Kidney (tissue), 14 donors: ENCODE results near the gene HYCC1. TPM values are rescaled to one million over a fixed set of nuclear protein-coding genes. Genes with fewer than 3 reads are reported as not detected.
A peak's percentile ranks its signal among the peaks of the same experiment; 100 is the strongest.
"Not testable (repeated sequence)": the region's sequence is repeated elsewhere in the genome, so short reads cannot be mapped to it uniquely, and the experiment has no call there.

Experiments used
- DNase-seq, 5 donors: peaks; one replicate each; pipeline ENCODE4 v3.0.0-alpha.2; 2013 to 2020
- FAIRE-seq: peaks from 2 replicates; lab custom pipeline; 2012; peaks lifted over from hg19 to GRCh38; lab: Jason Lieb, UNC
- H3K27ac ChIP-seq, 2 donors: one replicate each; pipeline ENCODE4 v1.7.0; 2013; ENCODE audit warnings: low read depth in 2 of 2, low read length in 2 of 2, inconsistent platforms in 1 of 2
- H3K27me3 ChIP-seq: one replicate; pipeline ENCODE4 v1.7.1; 2013; ENCODE audit warnings: low read length, inconsistent platforms; ENCODE audit not compliant: control insufficient read depth, insufficient read depth
- H3K36me3 ChIP-seq, 3 donors: one replicate each; pipeline versions ENCODE4 v1.7.0 to v1.7.1; 2013; ENCODE audit warnings: low read length in 3 of 3, control low read depth in 1 of 3, inconsistent platforms in 1 of 3; ENCODE audit not compliant: insufficient read depth in 3 of 3, control insufficient read depth in 2 of 3
- H3K4me1 ChIP-seq, 3 donors: one replicate each; pipeline versions ENCODE4 v1.7.0 to v1.7.1; 2013; ENCODE audit warnings: low read length in 3 of 3, inconsistent platforms in 1 of 3, low read depth in 1 of 3; ENCODE audit not compliant: control insufficient read depth in 2 of 3, insufficient read depth in 2 of 3
- H3K4me3 ChIP-seq, 3 donors: one replicate each; pipeline versions ENCODE4 v1.7.0 to v1.8.1; 2013; ENCODE audit warnings: low read length in 3 of 3, control low read depth in 1 of 3, inconsistent platforms in 1 of 3
- H3K9ac ChIP-seq, 3 donors: one replicate each; pipeline versions ENCODE4 v1.7.0 to v1.7.1; 2013; ENCODE audit warnings: low read length in 3 of 3, control low read depth in 1 of 3, inconsistent platforms in 1 of 3
- H3K9me3 ChIP-seq, 3 donors: one replicate each; pipeline versions ENCODE4 v1.7.0 to v1.7.1; 2013; ENCODE audit warnings: low read length in 3 of 3, control low read depth in 1 of 3, inconsistent platforms in 1 of 3; ENCODE audit not compliant: control insufficient read depth in 2 of 3, insufficient read depth in 1 of 3
- CTCF ChIP-seq: IDR thresholded peaks from 3 replicates; pipeline ENCODE4 v1.5.1; 2012; ENCODE audit warnings: mild to moderate bottlenecking, moderate library complexity, borderline replicate concordance; ENCODE audit not compliant: insufficient read depth; ENCODE audit errors: extremely low read depth
- intact Hi-C: fragments of 100-400 bp; cut with DNase I; formaldehyde crosslinking; loops from one replicate; pipeline ENCODE4 v1.11.1; 2022
- polyA plus RNA-seq: library from polyadenylated mRNA; stranded (reverse); fragments of 350-450 nt; fragmentation: Illumina TruSeq; extraction: RNeasy Lipid Tissue Mini Kit (QIAGEN cat#74804); gene quantifications from one replicate; pipeline ENCODE4 v1.2.3, GENCODE V29; 2014; ENCODE audit warnings: low read depth, low replicate concordance; ENCODE audit not compliant: insufficient read depth
- total RNA-seq: library from RNA; stranded (reverse); fragmentation: NEBNext Ultra II Directional; extraction: Animal tissue kit (Norgen Biotek cat#: 25700); gene quantifications from one replicate; pipeline ENCODE4 v1.2.1, GENCODE V29; 2021
- donor health status: control.
- donor health status: control.
- donor health status: control.
- donor health status: control.
- donor health status: control.
- donor health status: DM: yes; HTN: yes; CAD: no.
- donor health status: Normal renal cell carcinoma (clear cell type).

HYCC1 gene
- total and polyA plus RNA-seq, 2 donors from 2014 or later = 2.2 to 22.6 TPM

GRCh38 chr7:23058408-23059096 is 44.6 kb upstream of the HYCC1 start:
- Histone ChIP-seq H3K9ac (no peak overlapping the region), H3K27ac (no peak overlapping the region), H3K36me3 (no peaks in the 10 kb centered on the region), H3K27me3 (no peaks in the 10 kb centered on the region), H3K4me1 (no peaks in the 10 kb centered on the region), H3K9me3 (no peaks in the 10 kb centered on the region), H3K4me3 (no peak overlapping the region)
- FAIRE-seq (no peak), DNase-seq (no peak)
- intact Hi-C loops = loop anchor here (10.0 kb wide), 1 partner anchor 504 kb away; no protein-coding TSS in a partner anchor
- no peak for TF ChIP-seq CTCF

- H3K4me1 ChIP-seq = no peaks in the 10 kb centered on the region
- TF ChIP-seq CTCF = peak; percentile 81
- FAIRE-seq = peak; percentile 76
- H3K36me3 ChIP-seq = no peaks in the 10 kb centered on the region
- H3K4me3 ChIP-seq = no peak overlapping the region
- no peak overlapping the region for H3K9ac ChIP-seq
- H3K27me3 ChIP-seq = no peaks in the 10 kb centered on the region
- no peak overlapping the region for H3K27ac ChIP-seq
- H3K9me3 ChIP-seq = no peaks in the 10 kb centered on the region
- intact Hi-C loops = loop anchor here (10.0 kb wide), 1 partner anchor 501 kb away; no protein-coding TSS in a partner anchor
- peak in 3 of 5 donors; percentile 34 to 66 (median 57) for DNase-seq
Measured at GRCh38 chr7:23055582-23056178, 41.8 kb upstream of the HYCC1 start.

DNA sequence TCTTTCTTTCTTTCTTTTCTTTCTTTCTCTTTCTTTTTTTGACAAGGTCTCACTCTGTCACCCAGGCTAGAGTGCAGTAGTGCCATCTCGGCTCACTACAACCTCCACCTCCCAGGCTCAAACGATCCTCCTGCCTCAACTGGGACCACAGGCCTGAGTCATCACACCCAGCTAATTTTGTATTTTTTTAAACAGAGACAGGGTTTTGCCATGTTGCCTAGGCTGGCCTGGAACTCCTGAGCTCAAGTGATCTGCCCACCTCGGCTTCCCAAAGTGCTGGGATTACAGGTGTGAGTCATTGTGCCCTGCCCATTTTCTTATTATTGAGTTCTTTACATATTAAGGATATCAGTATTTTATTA is 37.2 kb upstream of the HYCC1 start:
- not testable (repeated sequence) for H3K36me3 ChIP-seq, DNase-seq, H3K9ac ChIP-seq, H3K4me1 ChIP-seq, H3K9me3 ChIP-seq, H3K27ac ChIP-seq, H3K4me3 ChIP-seq, H3K27me3 ChIP-seq, FAIRE-seq
- intact Hi-C loops = loop anchor here (10.0 kb wide), 1 partner anchor 496 kb away; no protein-coding TSS in a partner anchor

DNA sequence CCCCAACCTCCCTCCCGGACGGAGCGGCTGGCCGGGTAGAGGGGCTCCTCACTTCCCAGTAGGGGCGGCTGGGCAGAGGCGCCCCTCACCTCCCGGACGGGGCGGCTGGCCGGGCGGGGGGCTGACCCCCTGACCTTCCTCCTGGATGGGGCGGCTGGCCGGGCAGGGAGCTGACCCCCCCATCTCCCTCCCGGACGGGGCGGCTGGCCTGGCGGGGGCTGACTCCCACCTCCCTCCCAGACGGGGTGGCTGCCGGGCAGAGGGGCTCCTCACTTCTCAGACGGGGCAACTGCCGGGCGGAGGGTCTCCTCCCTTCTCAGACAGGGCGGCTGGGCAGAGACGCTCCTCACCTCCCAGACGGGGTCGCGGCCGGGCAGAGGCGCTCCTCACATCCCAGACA is 32.4 kb upstream of the HYCC1 start:
- intact Hi-C loops, H3K27me3 ChIP-seq, H3K9me3 ChIP-seq, H3K9ac ChIP-seq, FAIRE-seq, H3K4me3 ChIP-seq, H3K36me3 ChIP-seq, H3K4me1 ChIP-seq, H3K27ac ChIP-seq: not testable (repeated sequence)
- peak in 1 of 5 donors; percentile 64 for DNase-seq

- H3K27me3 ChIP-seq, DNase-seq, H3K9me3 ChIP-seq, H3K9ac ChIP-seq, FAIRE-seq, H3K4me1 ChIP-seq, intact Hi-C loops, H3K4me3 ChIP-seq, H3K27ac ChIP-seq, H3K36me3 ChIP-seq: not testable (repeated sequence)
Measured at GRCh38 chr7:23045086-23045485, 31.2 kb upstream of the HYCC1 start.
